OCI-LY7 (cell line): ENCODE measurements around the gene CENPH.

ENCODE experiments used
- CTCF ChIP-seq: fragments of 200-600 bp; sonication (generic); conservative IDR thresholded peaks from 2 replicates; pipeline ENCODE4 v1.5.1; 2014; ENCODE audit warnings: mild to moderate bottlenecking, antibody characterized with exemption, low read length, moderate library complexity, mixed read lengths
- EZH2phosphoT487 ChIP-seq: fragments of 200-600 bp; sonication (generic); IDR thresholded peaks from 2 replicates; pipeline ENCODE4 v1.6.1; 2018; ENCODE audit warnings: low read depth, borderline replicate concordance, mild to moderate bottlenecking, mixed run types, antibody characterized with exemption, low read length, moderate library complexity, mixed read lengths

GRCh38 chr5:69167493-69167855, 21.9 kb upstream of the CENPH start:
- TF ChIP-seq CTCF (no peak), EZH2phosphoT487 (no peak)
